GM10847 (cell line): Measurements from ENCODE around the gene CD14.

Experiments used
- POLR2A ChIP-seq: IDR thresholded peaks from 2 replicates; pipeline ENCODE4 v1.6.1; 2011; ENCODE audit not compliant: insufficient read length; ENCODE audit errors: extremely low read depth

CD14 gene

DNA sequence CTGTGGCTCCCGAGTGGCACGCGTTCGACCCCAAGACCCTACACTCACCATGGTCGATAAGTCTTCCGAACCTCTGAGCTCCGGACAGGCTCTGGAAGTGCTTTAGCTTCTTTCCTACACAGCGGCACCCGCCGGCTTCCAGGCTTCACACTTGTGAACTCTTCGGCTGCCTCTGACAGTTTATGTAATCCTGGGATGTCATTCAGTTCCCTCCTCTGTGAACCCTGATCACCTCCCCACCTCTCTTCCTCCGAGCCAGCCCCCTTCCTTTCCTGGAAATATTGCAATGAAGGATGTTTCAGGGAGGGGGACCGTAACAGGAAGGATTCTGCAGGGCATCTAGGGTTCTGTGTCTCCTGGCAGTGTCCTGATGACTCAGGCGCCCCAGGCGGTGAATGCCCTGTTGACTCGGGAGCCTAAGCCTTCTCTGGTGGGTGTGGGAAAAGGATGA is at the start of gene CD14:
CD14 (minus strand) TSS at position 155 of the 451 bp plus-strand sequence; CDS start at position 51, 104 bp downstream.
- TF ChIP-seq POLR2A = no peak

- TF ChIP-seq POLR2A = no peak
Measured at GRCh38 chr5:140678993-140679392, 46.0 kb upstream of the CD14 start.

DNA sequence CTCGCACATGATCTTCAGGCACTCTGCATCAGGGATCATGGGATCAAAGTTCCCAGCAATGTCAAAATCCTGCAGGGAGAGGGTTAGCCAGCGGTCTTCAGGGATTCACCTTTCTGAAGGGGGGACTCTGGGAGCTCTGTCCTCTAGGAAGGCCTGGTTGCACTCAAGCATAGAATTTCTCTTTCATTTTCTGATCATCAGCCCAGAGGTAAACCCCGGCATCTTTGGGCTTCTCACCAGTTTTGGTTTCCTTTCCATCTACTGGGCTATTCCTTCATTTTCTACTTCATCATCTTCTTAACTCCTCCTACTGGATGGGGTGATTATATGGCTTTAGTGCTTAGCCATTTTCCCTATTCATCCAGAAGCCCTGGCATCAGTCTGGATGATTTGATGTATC is 45.0 kb upstream of the CD14 start:
- TF ChIP-seq POLR2A = no peak

GRCh38 chr5:140674629-140675028 is 41.7 kb upstream of the CD14 start:
- TF ChIP-seq POLR2A = no peak

DNA sequence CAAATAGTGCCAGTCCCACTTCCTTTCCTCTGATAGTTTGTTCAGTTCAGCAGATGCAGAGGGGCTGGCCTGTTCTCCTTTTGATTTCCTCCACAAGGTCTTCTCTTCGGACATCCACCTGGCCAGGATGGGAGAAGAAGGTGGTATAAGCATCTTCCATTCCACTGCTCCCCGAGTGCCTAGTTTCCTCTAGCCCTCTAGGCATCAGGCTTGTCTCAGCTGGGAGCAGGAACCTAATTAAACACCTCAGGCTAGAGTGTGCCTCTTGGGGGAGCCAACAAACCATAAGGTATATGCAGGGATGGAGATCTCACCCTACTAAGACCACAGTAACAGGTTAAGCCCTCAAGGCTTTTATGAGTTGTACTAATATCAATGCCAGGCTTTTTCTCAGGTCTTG is 41.2 kb upstream of the CD14 start:
- no peak for TF ChIP-seq POLR2A

- no peak for TF ChIP-seq POLR2A
Measured at GRCh38 chr5:140673187-140673976, 40.4 kb upstream of the CD14 start, which contains the start of gene DND1. DND1 (minus strand) TSS chr5:140673576; CDS start chr5:140673542, 34 bp downstream.

- TF ChIP-seq POLR2A = no peak
Measured at GRCh38 chr5:140672455-140673186, 39.6 kb upstream of the CD14 start.

- no peak for TF ChIP-seq POLR2A
Measured at GRCh38 chr5:140671472-140672125, 38.6 kb upstream of the CD14 start.

- TF ChIP-seq POLR2A = peak; percentile 88
Measured at GRCh38 chr5:140664359-140665119, 31.6 kb upstream of the CD14 start, which contains the start of gene WDR55. WDR55 (plus strand) TSS chr5:140664904; CDS start chr5:140664913, 9 bp downstream.

DNA sequence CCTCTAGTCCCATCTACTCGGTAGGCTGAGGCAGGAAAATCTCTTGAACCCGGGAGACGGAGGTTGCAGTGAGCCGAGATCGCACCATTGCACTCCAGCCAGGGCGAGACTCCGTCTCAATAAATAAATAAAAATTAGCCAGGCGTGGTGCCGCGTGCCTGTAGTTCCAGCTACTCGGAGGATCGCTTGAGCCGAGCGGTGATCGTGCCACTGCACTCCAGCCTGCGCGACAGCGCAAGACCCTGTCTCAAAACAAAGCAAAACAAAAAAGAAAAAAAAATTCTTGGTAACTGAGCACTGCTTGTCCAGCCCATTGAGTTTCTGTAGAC is 31.0 kb upstream of the CD14 start:
- no peak for TF ChIP-seq POLR2A

DNA sequence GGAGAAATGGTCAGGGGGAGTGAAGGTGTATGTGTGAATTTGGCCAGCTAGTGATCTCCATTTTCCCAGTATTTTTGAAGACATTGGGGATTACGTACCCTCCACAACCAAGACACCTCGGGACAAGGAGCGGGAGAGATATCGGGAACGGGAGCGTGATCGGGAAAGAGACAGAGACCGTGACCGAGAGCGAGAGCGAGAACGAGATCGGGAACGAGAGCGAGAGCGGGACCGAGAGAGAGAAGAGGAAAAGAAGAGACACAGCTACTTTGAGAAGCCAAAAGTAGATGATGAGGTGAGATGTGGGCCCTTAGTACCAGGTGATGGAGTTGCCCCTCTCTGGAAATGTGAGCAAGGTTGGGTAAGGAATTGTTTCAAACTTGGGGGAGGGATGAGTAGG is 25.9 kb upstream of the CD14 start:
- no peak for TF ChIP-seq POLR2A

DNA sequence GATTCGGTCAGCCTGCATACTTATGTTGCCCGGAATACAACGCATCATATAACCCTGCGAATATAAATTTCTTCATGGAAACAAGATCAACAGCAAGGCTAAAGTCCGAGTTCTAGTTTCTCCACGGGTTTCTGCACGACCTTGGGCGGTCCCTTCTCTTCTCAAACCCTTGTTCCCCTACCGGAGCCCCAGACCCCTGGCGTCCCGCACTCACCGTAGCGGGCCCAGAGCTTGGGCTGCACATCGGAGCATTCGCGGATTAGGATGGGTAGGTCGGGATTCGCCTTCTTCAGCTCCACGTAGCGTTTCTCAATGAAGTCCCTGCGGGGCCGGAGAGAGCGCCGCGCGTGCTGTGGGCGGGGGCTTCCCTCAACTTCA is 14.1 kb upstream of the CD14 start:
- TF ChIP-seq POLR2A = no peak

GRCh38 chr5:140642718-140643117 is 9.7 kb upstream of the CD14 start:
- no peak for TF ChIP-seq POLR2A

GRCh38 chr5:140641716-140642115 is 8.7 kb upstream of the CD14 start:
- TF ChIP-seq POLR2A = no peak
